PC-9 (cell line): ENCODE measurements around the gene NIPAL3. TPM values are rescaled to one million over a fixed set of nuclear protein-coding genes. Genes with fewer than 3 reads are reported as not detected.
A peak's percentile ranks its signal among the peaks of the same experiment; 100 is the strongest.

Source experiments
- BruUV-seq: library from RNA; stranded (reverse); fragments of 400-500 nt; replicated peaks from 2 replicates; lab custom pipeline; 2021; lab: Mats Ljungman, UMichigan
- CTCF ChIA-PET: fragments of 300-600 bp; sonication (Branson Sonifier 250); formaldehyde crosslinking; loops from one replicate; lab custom pipeline; 2022; ENCODE audit warnings: antibody characterized with exemption; lab: Charles Lee
- POLR2A ChIA-PET: fragments of 300-600 bp; sonication (Branson Sonifier 250); formaldehyde crosslinking; loops from one replicate; lab custom pipeline; 2022; ENCODE audit warnings: antibody characterized with exemption; ENCODE audit not compliant: unreplicated experiment; lab: Charles Lee
- DNase-seq, 2 experiments: peaks; one replicate each; pipeline versions ENCODE4 v3.0.0 to v3.0.0-alpha.2; 2015 to 2022; ENCODE audit warnings: mixed read lengths in 1 of 2
- H2AFZ ChIP-seq: fragments of 200-600 bp; sonication (generic); 2 replicates; pipeline ENCODE4 v1.8.1; 2017; ENCODE audit warnings: antibody characterized with exemption
- H3F3A ChIP-seq: fragments of 200-600 bp; sonication (generic); 2 replicates; pipeline ENCODE4 v1.8.1; 2017; ENCODE audit warnings: antibody characterized with exemption, mild to moderate bottlenecking, low read depth; ENCODE audit not compliant: insufficient read depth
- H3K27ac ChIP-seq: fragments of 200-600 bp; sonication (generic); 2 replicates; pipeline ENCODE4 v1.6.1; 2016; ENCODE audit warnings: mixed run types
- H3K27me3 ChIP-seq: fragments of 200-600 bp; sonication (generic); 2 replicates; pipeline ENCODE4 v1.6.1; 2016; ENCODE audit warnings: low read depth, mixed run types; ENCODE audit not compliant: insufficient read depth
- H3K36me3 ChIP-seq: fragments of 200-600 bp; sonication (generic); 2 replicates; pipeline ENCODE4 v1.6.1; 2016; ENCODE audit warnings: low read depth, mixed run types
- H3K4me1 ChIP-seq: fragments of 200-600 bp; sonication (generic); replicated peaks from 2 replicates; pipeline ENCODE4 v1.6.1; 2016; ENCODE audit warnings: mixed run types; ENCODE audit not compliant: insufficient read depth
- H3K4me2 ChIP-seq: fragments of 200-600 bp; sonication (generic); 2 replicates; pipeline ENCODE4 v1.6.1; 2017; ENCODE audit warnings: mixed run types
- H3K4me3 ChIP-seq: fragments of 200-600 bp; sonication (generic); 2 replicates; pipeline ENCODE4 v1.6.1; 2016; ENCODE audit warnings: mixed run types
- H3K79me2 ChIP-seq: fragments of 200-600 bp; sonication (generic); 2 replicates; pipeline ENCODE4 v1.6.1; 2017; ENCODE audit warnings: low read depth, mixed run types
- H3K9me2 ChIP-seq: fragments of 200-600 bp; sonication (generic); 2 replicates; pipeline ENCODE4 v1.8.1; 2017; ENCODE audit warnings: mild to moderate bottlenecking; ENCODE audit not compliant: insufficient read depth
- H3K9me3 ChIP-seq: fragments of 200-600 bp; sonication (generic); 2 replicates; pipeline ENCODE4 v1.8.1; 2016; ENCODE audit warnings: low read depth; ENCODE audit not compliant: insufficient read depth
- H4K20me1 ChIP-seq: fragments of 200-600 bp; sonication (generic); 2 replicates; pipeline ENCODE4 v1.8.1; 2017; ENCODE audit not compliant: insufficient read depth
- EZH2 ChIP-seq: fragments of 200-600 bp; sonication (generic); IDR thresholded peaks from 2 replicates; pipeline ENCODE4 v1.8.0; 2017; ENCODE audit warnings: antibody characterized with exemption, low read depth
- intact Hi-C: fragments of 100-400 bp; cut with micrococcal nuclease; formaldehyde crosslinking; loops from one replicate; pipeline ENCODE4 v1.10.0; 2022; ENCODE audit not compliant: unreplicated experiment
- total RNA-seq: library from RNA; stranded (reverse); gene quantifications from 2 replicates; pipeline ENCODE4 v1.2.3, GENCODE V29; 2021
- TF ChIP-seq, protein P1 (sequence below): fragments of 200-600 bp; sonication (generic); conservative IDR thresholded peaks from 2 replicates; pipeline ENCODE4 v1.6.1; 2017; ENCODE audit warnings: mixed run types, antibody characterized with exemption, mild to moderate bottlenecking, moderate library complexity

The NIPAL3 gene
- total RNA-seq, 1 experiment from 2014 or later, result 42.0 TPM

DNA sequence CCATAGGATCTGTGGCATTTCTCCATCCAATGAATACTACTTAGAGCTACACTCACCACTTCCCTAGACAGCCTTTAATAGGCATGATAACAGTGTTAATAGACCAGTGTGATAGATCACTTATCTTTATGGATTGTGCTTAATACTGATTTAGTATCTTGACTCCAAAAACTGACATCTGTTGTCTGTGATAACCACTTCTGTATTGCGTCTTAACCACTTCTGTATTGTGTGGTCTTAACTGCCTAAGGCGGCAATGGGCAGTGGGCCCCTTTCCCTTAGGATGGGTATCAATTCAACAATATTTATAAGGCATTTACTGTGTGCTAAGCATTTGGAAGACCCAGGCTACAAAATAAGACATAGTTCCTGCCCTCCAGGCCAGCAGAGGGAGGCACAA, 55.0 kb downstream of the NIPAL3 start:
- ChIA-PET CTCF (interaction anchor here (1.0 kb wide), 1 partner anchor 9 kb away, joined by 3 read pairs; no protein-coding TSS in a partner anchor), POLR2A (no interaction called here)
- H3K4me1 ChIP-seq, result no peaks in the 10 kb centered on the region
- no peaks in the 10 kb centered on the region for H3K36me3 ChIP-seq
- no peak overlapping the region for H3K4me2 ChIP-seq
- H3K4me3 ChIP-seq, result no peak overlapping the region
- no peaks in the 10 kb centered on the region for H3K79me2 ChIP-seq
- H3K27ac ChIP-seq, result no peak overlapping the region
- BruUV-seq, result no TSS peak
- no peak for DNase-seq
- no peaks in the 10 kb centered on the region for H3K9me3 ChIP-seq
- TF ChIP-seq, protein P1, sequence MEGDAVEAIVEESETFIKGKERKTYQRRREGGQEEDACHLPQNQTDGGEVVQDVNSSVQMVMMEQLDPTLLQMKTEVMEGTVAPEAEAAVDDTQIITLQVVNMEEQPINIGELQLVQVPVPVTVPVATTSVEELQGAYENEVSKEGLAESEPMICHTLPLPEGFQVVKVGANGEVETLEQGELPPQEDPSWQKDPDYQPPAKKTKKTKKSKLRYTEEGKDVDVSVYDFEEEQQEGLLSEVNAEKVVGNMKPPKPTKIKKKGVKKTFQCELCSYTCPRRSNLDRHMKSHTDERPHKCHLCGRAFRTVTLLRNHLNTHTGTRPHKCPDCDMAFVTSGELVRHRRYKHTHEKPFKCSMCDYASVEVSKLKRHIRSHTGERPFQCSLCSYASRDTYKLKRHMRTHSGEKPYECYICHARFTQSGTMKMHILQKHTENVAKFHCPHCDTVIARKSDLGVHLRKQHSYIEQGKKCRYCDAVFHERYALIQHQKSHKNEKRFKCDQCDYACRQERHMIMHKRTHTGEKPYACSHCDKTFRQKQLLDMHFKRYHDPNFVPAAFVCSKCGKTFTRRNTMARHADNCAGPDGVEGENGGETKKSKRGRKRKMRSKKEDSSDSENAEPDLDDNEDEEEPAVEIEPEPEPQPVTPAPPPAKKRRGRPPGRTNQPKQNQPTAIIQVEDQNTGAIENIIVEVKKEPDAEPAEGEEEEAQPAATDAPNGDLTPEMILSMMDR, result no peak
- no peak for TF ChIP-seq EZH2
- H2AFZ ChIP-seq, result no peak overlapping the region
- no peaks in the 10 kb centered on the region for H4K20me1 ChIP-seq
- no peaks in the 10 kb centered on the region for H3K9me2 ChIP-seq
- no peaks in the 10 kb centered on the region for H3F3A ChIP-seq
- H3K27me3 ChIP-seq, result no peaks in the 10 kb centered on the region
- intact Hi-C loops, result no loop called here

DNA sequence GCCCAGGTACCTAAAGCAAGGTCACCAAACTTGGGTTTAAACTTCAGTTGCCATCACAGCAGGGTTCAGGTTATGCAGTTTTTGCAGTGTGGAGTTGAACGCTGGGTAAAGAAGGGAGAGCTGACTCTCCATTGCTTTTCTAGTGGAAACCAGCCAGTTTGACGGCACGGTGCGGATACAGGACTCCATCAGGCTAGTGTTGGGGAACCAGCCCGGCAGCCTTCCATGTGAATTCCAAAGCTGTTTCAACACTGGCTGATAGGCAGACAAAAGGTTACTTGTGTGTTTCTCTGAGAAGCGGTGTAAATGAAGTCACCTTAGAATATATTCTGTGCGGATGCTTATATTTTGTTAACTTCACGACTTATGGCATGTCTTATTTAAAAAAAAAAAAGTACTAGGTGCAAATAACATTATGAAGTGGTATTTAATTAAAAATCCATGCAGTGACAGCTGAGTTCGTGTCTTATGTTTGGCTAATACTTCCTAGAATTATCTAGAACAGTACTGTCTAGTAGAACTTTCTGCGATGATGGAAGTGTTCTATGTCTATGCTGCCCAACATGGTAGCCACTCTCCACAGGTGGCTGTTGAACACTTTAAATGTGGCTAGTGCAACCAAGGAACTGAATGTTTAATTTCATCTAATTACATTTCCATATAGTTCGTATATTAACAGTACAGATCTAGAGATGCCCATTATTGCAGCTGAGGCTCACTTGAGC, 57.1 kb downstream of the NIPAL3 start:
- intact Hi-C loops, result no loop called here
- no peak for TF ChIP-seq EZH2
- TF ChIP-seq, protein P1, result no peak
- H3F3A ChIP-seq, result no peaks in the 10 kb centered on the region
- no peak overlapping the region for H3K27ac ChIP-seq
- no peaks in the 10 kb centered on the region for H3K79me2 ChIP-seq
- no peak overlapping the region for H3K4me3 ChIP-seq
- no peaks in the 10 kb centered on the region for H3K9me3 ChIP-seq
- no peaks in the 10 kb centered on the region for H3K36me3 ChIP-seq
- no peaks in the 10 kb centered on the region for H4K20me1 ChIP-seq
- H2AFZ ChIP-seq, result no peak overlapping the region
- H3K9me2 ChIP-seq, result no peaks in the 10 kb centered on the region
- peak in 1 of 2 experiments; percentile 19 for DNase-seq
- CTCF ChIA-PET, result interaction anchor here (0.6 to 0.7 kb wide), 2 partner anchors 147 to 289 kb away, joined by 4 to 8 read pairs; no protein-coding TSS in a partner anchor
- no peaks in the 10 kb centered on the region for H3K4me1 ChIP-seq
- no peak overlapping the region for H3K4me2 ChIP-seq
- no peaks in the 10 kb centered on the region for H3K27me3 ChIP-seq
- POLR2A ChIA-PET, result no interaction called here
- no TSS peak for BruUV-seq

DNA sequence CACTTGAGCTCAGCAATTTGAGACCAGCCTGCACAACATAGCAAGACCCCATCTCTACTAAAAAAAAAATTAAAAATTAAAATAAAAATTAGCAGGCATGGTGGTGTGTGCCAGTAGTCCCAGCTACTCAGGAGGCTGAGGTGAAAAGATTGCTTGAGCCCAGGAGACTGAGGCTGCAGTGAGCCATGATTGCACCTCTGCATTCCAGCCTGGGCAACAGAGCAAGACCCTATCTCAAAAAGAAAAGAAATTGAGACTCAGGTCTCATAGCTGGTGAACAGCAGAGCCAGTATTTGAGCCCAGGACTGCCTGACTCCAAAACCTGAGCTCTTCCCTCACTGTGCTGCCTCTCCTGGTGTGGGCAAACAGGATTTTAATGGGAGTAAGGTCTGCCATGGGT, 58.6 kb downstream of the NIPAL3 start:
- Histone ChIP-seq H3K79me2 (no peaks in the 10 kb centered on the region), H3K4me1 (no peaks in the 10 kb centered on the region), H3K4me2 (no peak overlapping the region), H2AFZ (no peak overlapping the region), H3K27me3 (no peaks in the 10 kb centered on the region), H4K20me1 (no peaks in the 10 kb centered on the region), H3K27ac (no peak overlapping the region), H3K9me2 (no peaks in the 10 kb centered on the region), H3K36me3 (no peaks in the 10 kb centered on the region), H3F3A (no peaks in the 10 kb centered on the region), H3K4me3 (no peak overlapping the region), H3K9me3 (no peaks in the 10 kb centered on the region)
- intact Hi-C loops, result no loop called here
- TF ChIP-seq, protein P1, result no peak
- no peak for TF ChIP-seq EZH2
- DNase-seq, result no peak
- BruUV-seq, result no TSS peak
- POLR2A ChIA-PET, result no interaction called here
- CTCF ChIA-PET, result no interaction called here
